HG03097 (cell line): ENCODE results near the gene PDE9A.

Experiments used
- ATAC-seq: cut with Tn5 transposase; IDR thresholded peaks from one replicate; pipeline ENCODE4 v1.9.1; 2021; ENCODE audit not compliant: unreplicated experiment, low FRiP score

PDE9A gene

GRCh38 chr21:42684109-42684916 is 30.9 kb downstream of the PDE9A start:
- no peak for ATAC-seq

DNA sequence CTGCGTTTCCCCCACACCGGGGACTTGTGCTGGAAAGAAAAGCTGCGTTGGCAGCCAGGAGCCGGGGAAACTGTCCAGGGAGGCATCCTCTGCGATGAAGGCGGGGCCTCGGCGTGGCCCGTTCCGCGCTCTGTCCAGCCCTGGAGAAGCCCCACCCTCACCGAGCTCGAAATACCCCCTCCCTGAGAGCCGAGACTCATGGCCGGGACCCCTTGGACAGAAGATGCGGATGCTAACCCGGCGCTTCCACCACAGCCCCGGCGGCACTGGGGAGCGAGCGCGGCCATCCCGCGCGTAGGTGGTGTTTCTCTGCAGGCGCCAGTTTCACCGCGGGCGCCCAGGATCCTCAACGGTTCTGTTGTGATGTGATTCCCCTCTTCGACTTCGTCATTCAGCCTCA is 31.6 kb downstream of the PDE9A start:
- ATAC-seq, result no peak

- no peak for ATAC-seq
These were observed 32.6 kb downstream of the PDE9A start for GRCh38 chr21:42685954-42686500.

GRCh38 chr21:42687796-42688195 is 34.4 kb downstream of the PDE9A start:
- ATAC-seq, result no peak

DNA sequence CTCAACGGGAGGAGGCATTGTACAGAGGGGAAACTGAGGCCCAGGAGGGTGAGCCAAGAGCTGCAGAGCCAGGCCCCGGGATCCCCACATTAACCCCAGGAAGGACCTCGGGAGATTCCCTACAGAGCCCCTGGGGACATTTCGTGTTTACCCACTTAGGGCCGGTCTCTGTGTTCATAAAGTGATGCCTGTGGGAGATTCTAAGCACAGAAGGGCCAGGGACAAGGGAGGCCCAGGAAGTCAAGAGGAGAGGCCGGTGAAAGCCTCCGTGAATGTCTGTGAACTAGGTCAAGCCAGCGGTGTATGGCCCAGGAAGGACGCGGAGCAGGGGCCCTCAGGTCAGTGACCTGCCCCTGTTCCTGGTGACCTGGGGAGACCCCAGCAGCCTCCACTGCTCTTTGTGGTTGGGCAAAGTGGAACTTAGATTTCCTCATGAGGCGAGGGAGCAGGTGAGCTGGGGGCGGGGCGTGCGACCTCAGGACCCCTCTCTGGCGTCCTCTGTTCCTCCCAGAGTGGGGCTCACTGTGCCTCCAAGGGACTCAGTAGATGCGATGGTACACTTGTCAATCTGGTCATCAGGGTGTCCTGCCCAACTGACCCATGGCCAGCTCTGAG is 34.9 kb downstream of the PDE9A start:
- ATAC-seq, result no peak

DNA sequence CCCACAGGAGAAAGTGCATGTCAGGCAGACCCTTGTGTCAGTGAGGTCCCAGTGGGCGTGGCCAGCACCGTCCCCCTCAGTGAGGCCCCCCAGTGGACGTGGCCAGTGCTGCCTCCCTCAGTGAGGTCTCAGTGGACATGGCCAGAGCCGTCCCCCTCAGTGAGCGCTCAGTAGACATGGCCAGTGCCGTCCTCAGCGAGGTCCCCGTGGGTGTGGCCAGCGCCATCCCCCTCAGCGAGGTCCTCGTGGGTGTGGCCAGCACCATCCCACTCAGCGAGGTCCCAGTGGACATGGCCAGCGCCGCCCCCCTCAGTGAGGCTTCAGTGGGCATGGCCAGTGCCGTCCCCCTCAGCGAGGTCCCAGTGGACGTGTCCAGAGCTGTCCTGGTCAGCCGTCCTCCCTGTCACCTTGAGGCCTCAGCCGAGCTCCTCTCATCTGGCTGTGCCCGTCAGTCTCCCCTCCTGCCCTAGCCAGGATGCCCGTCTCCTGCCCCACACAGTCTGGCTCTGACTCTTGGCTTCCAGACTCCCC is 35.5 kb downstream of the PDE9A start:
- ATAC-seq, result no peak

DNA sequence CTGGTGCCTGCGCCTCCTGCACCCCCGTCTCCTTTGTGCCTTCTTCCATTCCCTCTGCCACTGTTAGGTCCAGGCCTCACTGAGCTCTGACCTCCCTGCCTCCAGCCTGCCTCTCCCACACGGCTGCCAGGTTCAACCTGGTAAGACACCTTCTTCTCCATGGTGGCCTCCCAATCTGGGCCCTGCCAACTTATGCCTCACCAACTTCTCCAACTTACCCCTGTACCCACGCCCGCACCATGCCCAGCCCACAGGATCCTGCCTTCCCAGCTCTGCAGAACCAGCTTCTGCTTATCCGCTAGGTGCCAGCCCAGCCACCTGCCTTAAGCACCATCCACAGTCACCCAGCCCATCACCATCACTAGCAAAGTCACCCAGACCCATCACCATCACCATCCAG is 37.2 kb downstream of the PDE9A start:
- no peak for ATAC-seq

GRCh38 chr21:42691901-42692559 is 38.6 kb downstream of the PDE9A start:
- ATAC-seq, result no peak

- ATAC-seq, result no peak
These were observed 39.3 kb downstream of the PDE9A start for GRCh38 chr21:42692688-42693087.

DNA sequence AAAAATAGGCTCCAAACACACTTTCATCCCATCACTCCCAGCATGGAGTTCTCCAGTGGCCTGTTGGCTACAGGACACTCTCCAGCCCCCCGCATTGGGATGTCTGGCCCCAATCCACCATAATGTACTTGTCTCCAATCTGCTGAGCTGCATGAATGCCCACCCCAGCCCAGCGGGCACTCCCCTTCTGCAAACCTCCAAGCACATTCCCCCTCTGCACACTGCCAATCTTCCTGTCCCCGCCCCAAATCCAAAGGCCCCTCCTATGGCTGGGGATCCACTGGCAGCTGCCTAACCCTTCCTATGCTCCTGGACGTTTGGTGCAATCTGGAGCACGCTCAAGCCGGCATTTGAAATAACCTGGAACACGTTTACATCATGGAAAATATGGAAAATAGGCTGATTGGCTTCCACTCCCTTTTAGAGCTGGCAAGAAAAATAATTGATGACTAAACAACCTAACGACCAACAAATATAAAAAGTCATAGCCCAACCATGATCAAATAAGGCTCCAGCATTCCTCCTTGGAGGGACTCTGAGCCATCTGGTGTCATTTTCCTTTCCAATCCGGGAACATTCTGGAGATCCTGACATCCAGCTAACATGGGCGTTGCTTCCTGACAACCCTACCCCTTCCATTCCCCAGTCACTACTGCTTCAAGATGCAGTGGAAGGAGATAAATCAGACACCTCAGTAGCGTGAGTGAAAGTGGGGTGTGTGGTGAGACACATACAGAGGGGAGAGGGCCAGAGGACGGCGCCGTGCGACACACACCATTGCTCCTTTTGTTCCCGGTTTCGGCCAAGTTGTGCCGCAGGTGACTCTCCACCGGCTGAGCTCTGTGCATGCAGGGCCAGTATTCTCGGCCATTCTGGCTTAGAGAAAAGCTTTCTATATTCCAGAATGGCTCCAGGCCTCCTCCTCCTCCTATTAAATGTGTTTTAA is 41.6 kb downstream of the PDE9A start:
- ATAC-seq, result no peak

GRCh38 chr21:42695697-42696380 is 42.4 kb downstream of the PDE9A start:
- no peak for ATAC-seq

GRCh38 chr21:42696501-42697040 is 43.1 kb downstream of the PDE9A start:
- ATAC-seq, result no peak

DNA sequence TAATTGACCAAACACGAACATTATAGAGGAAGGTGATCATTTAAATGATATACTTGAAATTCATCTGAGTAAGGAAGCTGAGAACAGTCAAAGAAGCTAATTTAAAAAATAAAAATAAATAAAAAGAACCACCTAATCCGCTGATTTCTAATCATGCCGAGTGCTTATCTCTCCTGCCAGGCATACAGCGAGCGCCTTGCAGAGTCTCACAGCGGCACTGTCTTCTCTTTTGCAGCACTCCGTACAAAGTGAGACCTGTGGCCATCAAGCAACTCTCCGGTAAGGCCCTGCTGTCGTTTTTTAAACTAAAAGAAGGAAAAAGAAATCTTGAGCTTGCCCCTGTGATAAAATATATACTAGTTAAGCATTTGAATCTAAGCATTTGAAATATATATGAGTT is 45.3 kb downstream of the PDE9A start:
- no peak for ATAC-seq

DNA sequence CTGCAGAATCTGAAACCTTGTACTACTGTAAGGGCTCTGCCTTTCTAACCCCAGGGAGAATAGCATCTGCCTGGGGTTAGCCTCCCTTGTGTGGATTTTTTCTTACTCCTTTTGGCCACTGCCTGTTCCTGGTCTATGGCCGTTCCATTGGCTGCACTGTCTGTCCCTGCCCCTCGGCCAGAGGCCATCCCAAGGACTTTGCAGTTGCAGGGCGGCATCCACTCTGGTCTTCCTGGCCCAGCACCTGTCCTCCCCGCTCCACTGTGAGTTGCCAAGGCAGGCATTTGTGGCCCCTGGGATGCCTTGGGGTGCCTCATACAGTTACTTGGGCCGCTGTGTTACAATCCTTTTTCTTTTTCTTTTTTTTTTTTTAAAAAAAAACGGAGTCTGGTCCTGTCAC is 45.8 kb downstream of the PDE9A start:
- ATAC-seq, result no peak

DNA sequence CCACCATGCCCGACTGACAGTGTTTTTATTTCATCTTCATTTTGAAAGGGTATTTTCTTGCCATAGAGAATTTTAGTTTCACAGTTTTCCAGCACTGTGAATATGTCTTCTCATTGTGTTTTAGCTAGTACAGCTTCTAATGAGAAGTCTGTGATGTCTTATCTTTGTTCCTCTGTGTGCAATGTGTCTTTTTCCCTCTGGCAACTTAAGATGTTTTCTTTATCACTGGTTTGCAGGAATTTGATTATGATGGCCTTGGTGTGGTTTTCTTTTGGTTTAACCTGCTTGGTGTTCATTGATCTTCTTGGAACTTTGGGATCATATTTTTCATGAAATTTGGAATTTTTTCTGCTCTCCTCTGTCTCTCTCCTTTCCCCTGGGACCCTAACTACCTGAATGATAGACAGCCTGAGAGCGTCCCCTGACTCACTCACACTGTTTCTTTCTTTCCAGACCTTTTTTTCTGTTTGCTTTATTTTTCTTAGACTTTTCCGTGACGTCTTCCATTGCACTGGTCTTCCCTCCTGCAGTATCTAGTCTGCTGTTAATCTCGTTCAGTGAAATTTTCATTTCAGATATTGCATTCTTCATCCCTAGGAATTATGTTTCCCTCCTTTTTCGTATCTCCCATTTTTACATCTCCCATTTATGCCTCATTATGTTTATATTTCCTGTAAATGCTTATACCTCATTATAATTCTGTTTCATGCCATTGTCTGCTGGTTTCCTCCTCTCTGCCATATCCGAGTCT is 48.5 kb downstream of the PDE9A start:
- ATAC-seq, result no peak

- ATAC-seq, result no peak
These were observed 49.3 kb downstream of the PDE9A start for GRCh38 chr21:42702720-42703119.

- no peak for ATAC-seq
These were observed 49.9 kb downstream of the PDE9A start for GRCh38 chr21:42703136-42703908.

DNA sequence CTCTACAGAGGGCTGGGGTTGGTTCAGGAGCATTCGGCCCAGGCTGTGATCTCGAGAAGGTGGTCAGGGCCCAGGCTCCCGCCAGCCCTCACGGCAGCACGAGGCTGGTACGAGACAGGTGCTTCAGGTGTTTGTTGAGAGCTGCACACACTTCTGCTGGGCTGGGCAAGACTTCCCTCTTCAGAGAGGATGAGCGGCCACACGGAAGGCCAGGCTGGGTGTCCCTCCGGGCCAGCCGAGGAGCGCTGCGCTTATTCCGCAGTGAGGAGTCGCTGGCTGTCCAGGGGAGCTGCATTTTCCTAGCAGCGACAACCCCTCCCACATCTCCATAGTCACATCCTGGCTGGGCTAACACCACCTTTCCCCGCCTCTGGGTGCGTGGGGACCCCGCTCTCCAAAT is 50.5 kb downstream of the PDE9A start:
- ATAC-seq, result no peak
